GM21515 (cell line): ENCODE data around the gene NCOR2.

Experiments used
- ATAC-seq: cut with Tn5 transposase; IDR thresholded peaks from one replicate; pipeline ENCODE4 v1.9.1; 2021; ENCODE audit not compliant: unreplicated experiment

The NCOR2 gene

GRCh38 chr12:124529565-124530276 is 37.7 kb downstream of the NCOR2 start:
- no peak for ATAC-seq

GRCh38 chr12:124527861-124528561 is 39.4 kb downstream of the NCOR2 start:
- ATAC-seq: no peak

- no peak for ATAC-seq
Observed at GRCh38 chr12:124525927-124526692, 41.3 kb downstream of the NCOR2 start.

GRCh38 chr12:124525455-124525854 is 42.0 kb downstream of the NCOR2 start:
- ATAC-seq: no peak

GRCh38 chr12:124524231-124524925 is 43.0 kb downstream of the NCOR2 start:
- no peak for ATAC-seq

GRCh38 chr12:124523071-124523470 is 44.3 kb downstream of the NCOR2 start:
- ATAC-seq: no peak

- ATAC-seq: no peak
Observed at GRCh38 chr12:124520907-124521306, 46.5 kb downstream of the NCOR2 start.

GRCh38 chr12:124520265-124520701 is 47.1 kb downstream of the NCOR2 start:
- ATAC-seq: no peak

- no peak for ATAC-seq
Observed at GRCh38 chr12:124519746-124520145, 47.7 kb downstream of the NCOR2 start.

GRCh38 chr12:124518051-124518932 is 49.1 kb downstream of the NCOR2 start:
- ATAC-seq: no peak
